Epithelial cell of esophagus (primary cell): Measurements from ENCODE around the gene ATP6V0D1.

ENCODE experiments used
- DNase-seq: peaks from one replicate; pipeline ENCODE4 v3.0.0; 2010; ENCODE audit warnings: low read depth
- H3K4me3 ChIP-seq: 2 replicates; pipeline ENCODE4 v1.5.1; 2011; ENCODE audit warnings: mild to moderate bottlenecking, low read length, control low read depth
- CTCF ChIP-seq: IDR thresholded peaks from 2 replicates; pipeline ENCODE4 v1.5.1; 2011; ENCODE audit warnings: low read depth, mild to moderate bottlenecking, low read length, control low read depth, inconsistent platforms; ENCODE audit not compliant: insufficient read depth; ENCODE audit errors: missing control alignments

ATP6V0D1 gene

GRCh38 chr16:67456391-67457081, 24.4 kb downstream of the ATP6V0D1 start:
- TF ChIP-seq CTCF = peak; percentile 65
- peak; percentile 45 for DNase-seq
- no peak overlapping the region for H3K4me3 ChIP-seq

- no peak overlapping the region for H3K4me3 ChIP-seq
- TF ChIP-seq CTCF = no peak
- DNase-seq = no peak
These were observed 26.1 kb downstream of the ATP6V0D1 start for GRCh38 chr16:67454852-67455251.

- no peak for TF ChIP-seq CTCF
- H3K4me3 ChIP-seq = no peak overlapping the region
- DNase-seq = no peak
These were observed 26.9 kb downstream of the ATP6V0D1 start for GRCh38 chr16:67454104-67454503.

GRCh38 chr16:67451704-67452435, 29.1 kb downstream of the ATP6V0D1 start:
- no peak for TF ChIP-seq CTCF
- no peak for DNase-seq
- no peak overlapping the region for H3K4me3 ChIP-seq

- TF ChIP-seq CTCF = no peak
- DNase-seq = no peak
- no peak overlapping the region for H3K4me3 ChIP-seq
These were observed 29.8 kb downstream of the ATP6V0D1 start for GRCh38 chr16:67451061-67451703.

- no peak overlapping the region for H3K4me3 ChIP-seq
- no peak for TF ChIP-seq CTCF
- DNase-seq = no peak
These were observed 31.2 kb downstream of the ATP6V0D1 start for GRCh38 chr16:67449739-67450138.
